Stimulated activated CD4-positive, alpha-beta T cell treated with anti-CD3 and anti-CD28 coated beads, Interleukin-1b, Interleukin-23, amount 100 ng/mL, for 48 hours (primary cell): ENCODE measurements around the gene NCK2.

Source experiments
- DNase-seq: peaks from one replicate; pipeline ENCODE4 v3.0.0-alpha.2; 2020

NCK2 gene

DNA sequence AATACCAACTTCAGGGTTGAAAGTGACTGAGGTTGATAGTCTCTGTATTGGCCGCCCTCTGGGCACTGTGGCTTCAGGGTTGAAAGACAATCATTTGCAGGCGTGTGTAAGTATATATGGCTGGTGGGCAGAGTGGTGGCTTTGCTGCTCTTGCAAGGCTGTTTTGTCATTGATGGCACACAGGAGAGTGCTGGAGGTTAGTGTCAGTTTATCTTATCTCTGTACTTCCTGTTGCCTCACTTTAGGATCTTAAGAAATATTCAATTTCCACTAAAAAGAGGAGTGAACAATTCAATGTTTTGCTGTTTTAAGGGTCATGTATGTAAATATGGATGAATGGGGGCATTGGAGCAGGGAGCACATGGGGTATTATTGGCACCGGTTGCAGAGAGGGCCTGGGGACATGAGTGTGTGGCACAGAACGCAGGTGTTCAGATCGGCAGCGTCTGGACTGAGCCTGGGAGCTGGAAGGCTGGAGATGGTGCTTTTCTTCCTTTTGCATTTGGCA lies 51.5 kb downstream of the NCK2 start:
- peak; percentile 43 for DNase-seq

DNA sequence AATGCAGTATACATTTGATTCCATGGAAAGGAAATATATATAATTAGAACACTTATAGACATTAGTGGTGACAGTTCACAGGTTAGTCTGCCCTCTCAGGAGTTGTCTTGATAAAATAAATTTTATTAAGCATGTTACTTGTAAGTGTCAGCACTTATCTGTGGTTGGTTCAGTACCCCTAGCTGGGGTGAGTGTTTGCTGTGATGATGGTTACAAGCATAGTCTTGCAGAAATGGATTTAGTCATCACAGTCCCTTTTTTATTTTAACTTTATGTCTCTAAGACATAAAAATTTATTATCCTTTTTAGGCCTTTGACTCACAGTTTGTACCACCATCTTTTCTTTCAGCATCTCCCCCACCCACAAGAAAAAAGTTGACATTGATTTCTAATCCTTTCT lies 52.1 kb downstream of the NCK2 start:
- peak; percentile 37 for DNase-seq

- peak; percentile 32 for DNase-seq
These were observed 52.6 kb downstream of the NCK2 start for GRCh38 chr2:105797298-105797819.

- DNase-seq: peak; percentile 50
These were observed 53.9 kb downstream of the NCK2 start for GRCh38 chr2:105798595-105798994.

DNA sequence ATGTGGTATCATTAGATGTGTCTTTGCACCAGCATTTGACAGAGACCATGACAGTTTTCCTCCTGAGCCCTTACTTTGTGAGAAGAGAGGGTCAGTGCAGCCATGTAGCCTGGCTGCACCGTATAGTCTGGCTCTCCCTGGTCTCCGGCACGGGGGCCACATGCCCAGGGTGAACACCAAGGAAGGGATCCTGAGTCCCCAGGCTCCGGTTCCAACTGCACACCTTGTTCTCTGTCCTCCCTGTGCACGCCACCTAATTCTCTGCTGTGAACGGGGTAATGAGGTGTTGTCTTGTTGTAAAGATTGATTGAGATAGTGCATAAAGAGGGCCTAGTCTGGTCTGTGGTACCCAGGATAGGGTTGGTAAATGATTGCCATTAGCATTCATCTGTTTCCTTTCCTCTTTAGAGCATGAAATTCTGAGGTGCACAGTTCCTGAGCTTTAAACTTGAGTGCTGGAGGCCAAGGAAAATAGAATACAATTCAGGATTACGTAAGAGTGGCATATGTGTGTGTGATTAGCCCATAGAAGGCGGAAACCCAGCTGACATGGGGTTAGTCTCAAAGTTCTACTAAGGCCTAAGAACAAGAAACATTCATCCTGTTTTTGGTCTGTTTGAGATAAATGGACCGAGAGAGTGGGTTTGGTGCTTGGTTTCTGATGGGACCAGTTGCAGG lies 55.5 kb downstream of the NCK2 start:
- DNase-seq: no peak

- DNase-seq: no peak
These were observed 56.4 kb downstream of the NCK2 start for GRCh38 chr2:105800953-105801635.

GRCh38 chr2:105801961-105802360 lies 57.2 kb downstream of the NCK2 start:
- no peak for DNase-seq

GRCh38 chr2:105802587-105802986 lies 57.9 kb downstream of the NCK2 start:
- DNase-seq: peak; percentile 81

DNA sequence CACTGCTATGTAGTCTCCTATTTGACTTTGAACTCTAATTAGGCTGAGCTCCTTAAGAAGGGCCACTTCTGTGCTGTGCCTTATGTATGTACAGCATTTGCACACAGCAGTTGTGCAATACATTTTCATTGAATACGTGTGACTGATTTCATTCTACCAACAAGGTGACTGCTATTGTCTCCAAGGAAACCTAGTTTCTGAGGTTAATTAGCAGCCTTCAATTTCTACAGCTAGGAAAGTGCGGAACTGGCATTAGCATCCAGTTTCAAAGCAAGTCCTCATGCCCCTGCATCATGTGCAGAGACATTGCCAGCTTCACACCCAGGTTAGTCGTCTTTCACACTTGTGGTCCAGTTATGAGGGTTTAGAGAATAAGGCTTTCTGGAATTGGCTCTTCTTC lies 58.6 kb downstream of the NCK2 start:
- DNase-seq: peak; percentile 58

- no peak for DNase-seq
These were observed 59.1 kb downstream of the NCK2 start for GRCh38 chr2:105803773-105804172.

GRCh38 chr2:105804266-105804665 lies 59.6 kb downstream of the NCK2 start:
- no peak for DNase-seq

GRCh38 chr2:105806996-105807395 lies 62.3 kb downstream of the NCK2 start:
- DNase-seq: peak; percentile 60

DNA sequence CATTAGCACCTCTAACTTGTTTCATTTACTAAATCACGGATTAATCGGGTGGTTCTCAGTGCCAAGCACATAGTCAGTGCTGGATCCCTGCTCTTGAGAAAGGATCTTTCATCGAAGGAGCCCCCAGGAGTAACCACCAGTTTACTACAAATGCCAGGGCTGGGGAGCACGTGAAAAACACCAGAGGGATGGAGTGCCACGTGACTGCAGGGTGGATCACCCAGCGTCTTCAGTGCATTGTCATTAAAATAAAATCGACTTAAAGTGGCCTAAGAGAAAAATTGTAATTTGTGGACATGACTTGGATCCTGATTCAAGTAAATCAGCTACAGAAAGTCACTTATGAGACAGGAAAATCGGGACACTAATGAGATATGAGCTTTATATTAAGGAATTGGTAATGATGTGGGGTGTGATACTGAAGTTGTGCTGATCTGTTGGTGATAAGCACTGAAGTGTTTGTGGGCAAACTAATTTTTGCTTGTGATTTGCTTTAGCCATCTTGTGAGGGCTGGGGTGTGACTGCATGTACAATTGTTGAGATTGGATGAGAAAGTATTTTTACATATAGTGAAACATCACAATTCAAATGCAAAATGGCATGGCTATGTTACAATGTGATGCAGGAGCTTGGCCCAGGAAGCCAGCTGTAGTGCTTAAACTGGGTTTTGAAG lies 63.8 kb downstream of the NCK2 start:
- no peak for DNase-seq

DNA sequence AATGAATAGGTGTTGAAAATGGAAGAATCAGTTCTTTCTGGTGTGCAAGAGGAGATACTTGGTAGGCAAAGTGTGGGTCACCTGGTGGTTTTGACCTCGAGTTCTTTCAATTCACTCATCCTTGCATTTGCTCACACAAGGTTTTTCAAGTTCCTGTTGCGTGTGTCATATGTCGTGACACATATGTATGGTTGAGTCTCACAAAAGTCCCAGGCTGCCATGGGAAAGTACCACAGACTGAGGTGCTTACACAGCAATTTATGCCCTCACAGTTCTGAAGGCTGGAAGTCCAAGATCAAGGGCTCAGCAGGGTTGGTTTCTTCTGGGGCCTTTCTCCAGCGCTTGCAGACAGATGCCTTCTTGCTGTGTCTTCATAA lies 64.4 kb downstream of the NCK2 start:
- peak; percentile 68 for DNase-seq

- DNase-seq: no peak
These were observed 65.0 kb downstream of the NCK2 start for GRCh38 chr2:105809723-105810122.

DNA sequence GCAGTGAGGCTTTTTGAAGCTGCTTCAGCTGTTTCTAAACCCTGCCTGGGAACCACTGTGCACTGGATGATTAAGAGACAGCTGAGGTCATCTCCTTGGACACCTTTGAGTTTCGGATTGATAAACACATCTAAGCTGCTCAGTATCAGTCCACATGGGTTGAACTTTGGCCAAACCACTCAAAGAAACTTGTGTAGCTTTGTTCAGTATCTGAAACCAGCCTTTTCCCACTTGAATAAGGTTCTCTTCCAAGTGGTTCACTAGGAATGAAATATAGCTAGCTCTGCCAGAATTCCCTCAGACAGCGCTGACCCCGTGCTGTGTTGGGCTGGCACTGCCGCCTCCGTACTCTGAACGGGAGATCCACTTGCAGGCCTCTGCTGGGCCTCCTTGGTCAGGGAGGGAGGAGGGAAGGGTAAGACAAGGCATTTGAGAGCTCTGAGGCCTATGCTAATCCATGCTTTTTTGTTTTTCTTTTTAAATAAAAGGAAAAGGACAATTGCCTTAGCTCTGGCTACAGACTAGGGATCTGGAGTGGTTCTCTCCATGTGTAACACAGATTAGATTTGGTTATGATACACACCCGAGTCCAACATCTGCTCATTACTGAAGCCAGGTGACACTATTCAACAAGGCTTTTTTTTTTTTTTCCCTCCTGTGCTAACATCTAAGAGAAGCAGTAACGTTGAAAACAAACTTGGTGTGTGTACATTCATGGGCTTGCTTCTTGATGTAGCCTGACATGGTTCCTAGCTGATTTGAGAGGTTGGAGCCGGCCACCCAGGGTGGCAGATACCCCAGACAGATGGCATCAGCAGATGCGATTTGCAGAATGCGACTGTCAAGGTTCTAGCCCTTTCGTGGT lies 67.7 kb downstream of the NCK2 start:
- DNase-seq: no peak

DNA sequence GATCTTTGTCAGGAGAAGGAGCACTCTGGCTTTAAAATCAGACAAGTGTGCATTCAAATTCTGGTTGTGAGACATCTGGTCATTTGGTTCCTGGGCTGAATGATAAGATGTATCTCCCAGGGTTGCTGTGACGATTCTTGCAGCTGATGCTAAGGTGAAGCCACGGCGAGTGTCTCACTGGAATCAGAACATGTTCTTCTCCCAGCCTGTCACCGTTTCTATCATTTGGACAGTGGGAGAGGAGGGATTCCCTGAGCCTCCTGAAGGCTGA lies 68.3 kb downstream of the NCK2 start:
- no peak for DNase-seq

- DNase-seq: no peak
These were observed 68.7 kb downstream of the NCK2 start for GRCh38 chr2:105813405-105813804.

- no peak for DNase-seq
These were observed 69.7 kb downstream of the NCK2 start for GRCh38 chr2:105814291-105814940.

- DNase-seq: no peak
These were observed 70.7 kb downstream of the NCK2 start for GRCh38 chr2:105815401-105815800.

- DNase-seq: no peak
These were observed 75.4 kb downstream of the NCK2 start for GRCh38 chr2:105820151-105820550.

- DNase-seq: no peak
These were observed 76.0 kb downstream of the NCK2 start for GRCh38 chr2:105820691-105821090.
